ENCODE data around the gene SPAG16. TPM values are rescaled to one million over a fixed set of nuclear protein-coding genes. Genes with fewer than 3 reads are reported as not detected.

The SPAG16 gene
- total RNA-seq, 1 donor from 2014 or later, result 38.6 TPM

DNA sequence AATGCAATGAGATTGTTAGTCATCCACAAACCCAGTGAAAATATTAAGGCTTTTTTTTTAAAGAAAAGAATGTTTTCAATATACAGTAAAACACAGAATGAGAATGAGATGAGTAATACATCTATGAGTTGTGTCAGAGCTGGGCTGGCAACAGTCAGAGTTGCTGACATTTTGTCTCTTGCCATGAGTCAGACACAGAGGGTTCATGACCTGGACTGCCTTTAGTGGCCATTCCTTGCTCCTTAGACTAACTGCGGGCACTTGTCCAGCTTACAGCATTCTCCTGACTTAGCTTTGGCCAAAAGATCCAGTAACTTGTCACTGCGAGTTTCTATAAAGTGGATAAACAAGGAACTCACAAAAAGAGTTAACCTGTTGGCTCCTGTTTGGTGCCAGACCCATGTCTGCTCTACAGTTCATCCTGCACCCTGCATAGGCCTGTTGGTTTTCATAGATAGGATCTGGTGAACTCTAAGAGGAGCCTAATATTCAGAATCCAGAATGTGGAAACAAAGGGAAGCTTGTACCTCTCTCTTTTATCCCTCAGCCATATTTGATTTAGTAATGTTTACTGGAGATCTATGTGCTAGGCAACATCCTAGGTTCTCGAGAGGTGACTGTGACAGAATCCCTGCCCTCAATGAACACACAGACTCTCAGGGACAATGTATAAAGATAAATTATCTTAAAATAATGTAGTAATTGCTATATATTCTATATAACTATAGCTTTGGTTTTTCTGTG, 735.1 kb downstream of the SPAG16 start:
- no peaks in the 10 kb centered on the region for H3K36me3 ChIP-seq (ENCODE audit: control insufficient read depth in 3 of 3, insufficient read depth in 3 of 3, low read length in 3 of 3)
- no peak overlapping the region for H3K27ac ChIP-seq (ENCODE audit: low read depth, low read length)
- no peak overlapping the region for H3K4me3 ChIP-seq (ENCODE audit: low read length in 3 of 3)
- H3K4me1 ChIP-seq (ENCODE audit: control insufficient read depth in 3 of 3, insufficient read depth in 3 of 3, low read length in 3 of 3), result peaks cover 0 to 4% (median 0%) of the 10 kb centered on the region in 3 donors
- no peak overlapping the region for H3K9ac ChIP-seq (ENCODE audit: low read depth in 1 of 3, low read length in 3 of 3)
- no peaks in the 10 kb centered on the region for H3K27me3 ChIP-seq (ENCODE audit: control insufficient read depth in 3 of 3, insufficient read depth in 3 of 3, low read length in 3 of 3)
- no peaks in the 10 kb centered on the region for H3K9me3 ChIP-seq (ENCODE audit: control insufficient read depth in 3 of 3, low read length in 3 of 3)

DNA sequence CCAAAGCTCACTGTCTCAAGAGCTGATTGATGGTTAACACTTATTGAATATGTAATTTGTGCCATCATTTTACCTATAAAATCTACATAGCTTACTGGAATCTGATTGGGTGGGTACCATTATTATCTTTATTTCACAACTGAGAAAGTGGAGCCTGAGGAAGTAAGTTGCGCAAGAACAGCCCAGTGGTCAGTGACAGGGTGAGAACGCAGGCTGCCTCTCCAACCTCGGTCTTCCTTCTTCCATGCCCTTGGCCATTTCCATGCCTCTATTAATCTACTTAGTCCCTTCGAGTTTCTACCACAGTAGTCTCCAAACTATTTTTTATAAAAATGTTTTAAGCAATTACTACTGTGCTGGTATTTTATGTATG, 735.7 kb downstream of the SPAG16 start:
- Histone ChIP-seq H3K9me3 (ENCODE audit: control insufficient read depth in 3 of 3, low read length in 3 of 3) (no peaks in the 10 kb centered on the region), H3K4me1 (ENCODE audit: control insufficient read depth in 3 of 3, insufficient read depth in 3 of 3, low read length in 3 of 3) (peaks cover 0 to 4% (median 0%) of the 10 kb centered on the region in 3 donors), H3K4me3 (ENCODE audit: low read length in 3 of 3) (no peak overlapping the region), H3K27me3 (ENCODE audit: control insufficient read depth in 3 of 3, insufficient read depth in 3 of 3, low read length in 3 of 3) (no peaks in the 10 kb centered on the region), H3K36me3 (ENCODE audit: control insufficient read depth in 3 of 3, insufficient read depth in 3 of 3, low read length in 3 of 3) (no peaks in the 10 kb centered on the region), H3K27ac (ENCODE audit: low read depth, low read length) (no peak overlapping the region), H3K9ac (ENCODE audit: low read depth in 1 of 3, low read length in 3 of 3) (no peak overlapping the region)

DNA sequence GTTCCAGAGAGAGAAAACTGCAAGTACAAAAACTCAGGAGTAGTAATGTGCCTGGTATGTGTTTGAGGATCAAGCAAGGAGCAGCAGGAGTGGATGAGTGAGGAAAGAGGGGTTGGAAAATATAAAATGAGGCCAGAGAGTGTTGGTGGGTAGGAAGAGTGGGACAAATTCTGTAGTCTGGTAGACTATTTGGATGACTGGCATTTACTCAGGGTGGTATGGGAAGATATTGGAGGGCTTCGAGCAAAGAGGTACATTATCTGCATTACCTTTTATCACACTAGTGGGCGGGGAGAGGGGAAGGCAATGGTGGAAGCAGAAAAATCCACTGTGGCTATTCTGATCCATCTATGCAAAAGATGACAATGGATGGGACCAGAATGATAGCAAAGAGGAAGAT, 744.9 kb downstream of the SPAG16 start:
- H3K9ac ChIP-seq (ENCODE audit: low read depth in 1 of 3, low read length in 3 of 3), result no peak overlapping the region
- H3K9me3 ChIP-seq (ENCODE audit: control insufficient read depth in 3 of 3, low read length in 3 of 3), result no peaks in the 10 kb centered on the region
- H3K36me3 ChIP-seq (ENCODE audit: control insufficient read depth in 3 of 3, insufficient read depth in 3 of 3, low read length in 3 of 3), result no peaks in the 10 kb centered on the region
- H3K27me3 ChIP-seq (ENCODE audit: control insufficient read depth in 3 of 3, insufficient read depth in 3 of 3, low read length in 3 of 3), result no peaks in the 10 kb centered on the region
- no peak overlapping the region for H3K27ac ChIP-seq (ENCODE audit: low read depth, low read length)
- H3K4me3 ChIP-seq (ENCODE audit: low read length in 3 of 3), result no peak overlapping the region
- H3K4me1 ChIP-seq (ENCODE audit: control insufficient read depth in 3 of 3, insufficient read depth in 3 of 3, low read length in 3 of 3), result no peaks in the 10 kb centered on the region

DNA sequence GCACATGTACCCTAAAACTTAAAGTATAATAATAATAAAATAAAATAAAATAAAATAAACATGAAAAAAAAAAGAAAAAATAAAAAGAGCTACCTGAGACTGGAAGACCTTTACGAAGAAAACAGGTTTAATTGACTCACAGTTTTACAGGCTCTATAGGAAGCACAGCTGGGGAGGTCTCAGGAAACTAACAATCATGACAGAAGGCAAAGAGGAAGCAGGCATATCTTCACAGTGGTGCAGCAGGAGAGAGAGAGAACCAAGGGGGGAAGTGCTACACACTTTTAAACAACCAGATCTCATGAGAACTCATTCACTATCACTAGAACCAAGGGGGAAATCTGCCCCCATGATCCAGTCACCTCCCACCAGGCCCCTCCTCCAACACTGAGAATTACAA, 747.3 kb downstream of the SPAG16 start:
- no peaks in the 10 kb centered on the region for H3K27me3 ChIP-seq (ENCODE audit: control insufficient read depth in 3 of 3, insufficient read depth in 3 of 3, low read length in 3 of 3)
- no peak overlapping the region for H3K4me3 ChIP-seq (ENCODE audit: low read length in 3 of 3)
- H3K9me3 ChIP-seq (ENCODE audit: control insufficient read depth in 3 of 3, low read length in 3 of 3), result peaks cover 0 to 2% (median 0%) of the 10 kb centered on the region in 3 donors
- H3K27ac ChIP-seq (ENCODE audit: low read depth, low read length), result no peak overlapping the region
- no peaks in the 10 kb centered on the region for H3K4me1 ChIP-seq (ENCODE audit: control insufficient read depth in 3 of 3, insufficient read depth in 3 of 3, low read length in 3 of 3)
- H3K36me3 ChIP-seq (ENCODE audit: control insufficient read depth in 3 of 3, insufficient read depth in 3 of 3, low read length in 3 of 3), result no peaks in the 10 kb centered on the region
- H3K9ac ChIP-seq (ENCODE audit: low read depth in 1 of 3, low read length in 3 of 3), result no peak overlapping the region

DNA sequence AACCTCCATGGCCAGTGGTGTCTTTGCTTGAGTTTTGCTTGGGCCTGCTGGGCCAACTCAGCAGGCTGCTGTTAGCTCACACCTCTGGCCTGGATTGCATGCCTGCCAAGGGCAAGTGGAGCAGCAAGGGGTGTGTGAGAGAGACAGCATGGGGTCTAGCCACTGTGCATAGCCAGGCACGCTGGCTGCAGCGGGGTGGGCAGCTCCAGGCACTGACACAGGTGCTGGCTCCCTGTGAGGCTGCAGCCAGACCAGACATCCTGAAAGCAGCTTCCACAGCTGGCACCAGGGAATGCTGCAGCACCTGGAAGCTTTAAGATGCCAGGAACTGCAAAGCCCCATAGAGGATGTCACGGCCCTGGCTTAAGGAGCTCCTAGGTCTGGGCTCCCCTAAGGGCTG, 750.2 kb downstream of the SPAG16 start:
- H3K4me3 ChIP-seq (ENCODE audit: low read length in 3 of 3), result no peak overlapping the region
- H3K9ac ChIP-seq (ENCODE audit: low read depth in 1 of 3, low read length in 3 of 3), result no peak overlapping the region
- H3K4me1 ChIP-seq (ENCODE audit: control insufficient read depth in 3 of 3, insufficient read depth in 3 of 3, low read length in 3 of 3), result no peaks in the 10 kb centered on the region
- no peaks in the 10 kb centered on the region for H3K36me3 ChIP-seq (ENCODE audit: control insufficient read depth in 3 of 3, insufficient read depth in 3 of 3, low read length in 3 of 3)
- H3K27me3 ChIP-seq (ENCODE audit: control insufficient read depth in 3 of 3, insufficient read depth in 3 of 3, low read length in 3 of 3), result no peaks in the 10 kb centered on the region
- no peak overlapping the region for H3K27ac ChIP-seq (ENCODE audit: low read depth, low read length)
- H3K9me3 ChIP-seq (ENCODE audit: control insufficient read depth in 3 of 3, low read length in 3 of 3), result peaks cover 0 to 2% (median 0%) of the 10 kb centered on the region in 3 donors

DNA sequence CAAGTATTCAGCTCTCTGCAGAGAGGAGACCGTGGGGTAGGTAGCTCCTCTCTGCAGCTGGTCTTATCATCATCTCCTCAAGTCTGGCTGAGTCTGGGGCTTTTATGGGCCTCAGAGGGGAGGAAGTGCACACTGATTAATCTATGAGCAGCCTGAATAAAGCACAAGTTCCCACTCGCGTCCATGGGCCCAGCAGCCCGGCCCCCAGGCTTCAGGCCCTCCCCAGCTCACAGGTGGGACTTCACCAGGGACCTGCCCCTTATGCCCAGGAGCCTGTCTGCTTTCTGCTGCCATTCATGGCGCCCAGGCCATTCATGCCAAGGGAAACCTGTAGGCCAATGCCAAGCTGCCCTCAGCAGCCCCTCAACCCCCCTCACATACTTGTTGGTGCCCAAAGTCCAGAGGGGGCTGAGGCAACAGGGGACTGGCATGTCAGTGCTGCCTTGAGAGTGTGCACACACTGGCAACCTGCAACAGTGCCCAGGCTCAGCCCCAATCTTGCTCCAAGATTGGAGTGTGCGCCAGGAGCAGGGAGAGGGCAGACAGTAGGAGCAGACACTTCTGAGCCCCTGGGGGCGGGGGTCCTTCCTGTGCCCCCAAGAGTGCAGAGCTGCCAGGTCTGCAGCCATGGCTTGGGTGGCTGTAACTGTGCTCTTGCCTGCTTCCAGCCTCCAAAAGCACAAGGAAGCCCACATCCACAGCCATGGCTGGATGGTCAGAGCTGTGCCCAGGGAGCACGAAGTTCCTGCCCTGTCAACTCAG, 751.0 kb downstream of the SPAG16 start:
- Histone ChIP-seq H3K27ac (ENCODE audit: low read depth, low read length) (no peak overlapping the region), H3K27me3 (ENCODE audit: control insufficient read depth in 3 of 3, insufficient read depth in 3 of 3, low read length in 3 of 3) (no peaks in the 10 kb centered on the region), H3K9ac (ENCODE audit: low read depth in 1 of 3, low read length in 3 of 3) (no peak overlapping the region)

DNA sequence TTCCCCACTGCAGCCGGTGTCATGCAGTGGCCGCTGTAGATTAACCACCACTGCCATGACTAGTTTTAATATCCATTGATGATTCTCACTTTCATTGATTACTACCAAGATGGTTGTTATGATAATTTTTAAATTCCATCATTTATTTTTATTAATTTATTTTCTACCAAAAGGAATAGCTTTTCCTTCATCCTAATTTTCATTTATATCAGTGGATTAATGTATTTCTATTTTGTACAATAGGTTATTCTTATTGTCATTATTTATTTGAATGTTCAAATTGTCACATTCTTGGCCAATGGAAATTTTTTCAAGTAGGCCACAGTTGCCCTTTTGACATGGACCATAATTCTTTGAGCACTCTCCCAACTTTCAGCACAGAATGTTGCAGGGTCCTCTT, 751.7 kb downstream of the SPAG16 start:
- Histone ChIP-seq H3K27ac (ENCODE audit: low read depth, low read length) (no peak overlapping the region), H3K36me3 (ENCODE audit: control insufficient read depth in 3 of 3, insufficient read depth in 3 of 3, low read length in 3 of 3) (no peaks in the 10 kb centered on the region), H3K4me1 (ENCODE audit: control insufficient read depth in 3 of 3, insufficient read depth in 3 of 3, low read length in 3 of 3) (no peaks in the 10 kb centered on the region), H3K9me3 (ENCODE audit: control insufficient read depth in 3 of 3, low read length in 3 of 3) (peaks cover 0 to 2% (median 0%) of the 10 kb centered on the region in 3 donors), H3K4me3 (ENCODE audit: low read length in 3 of 3) (no peak overlapping the region), H3K9ac (ENCODE audit: low read depth in 1 of 3, low read length in 3 of 3) (no peak overlapping the region), H3K27me3 (ENCODE audit: control insufficient read depth in 3 of 3, insufficient read depth in 3 of 3, low read length in 3 of 3) (no peaks in the 10 kb centered on the region)

More for the DNA sequence above, 751.0 kb downstream of the SPAG16 start:
- Histone ChIP-seq H3K4me3 (ENCODE audit: low read length in 3 of 3) (no peak overlapping the region), H3K9me3 (ENCODE audit: control insufficient read depth in 3 of 3, low read length in 3 of 3) (peaks cover 0 to 2% (median 0%) of the 10 kb centered on the region in 3 donors), H3K4me1 (ENCODE audit: control insufficient read depth in 3 of 3, insufficient read depth in 3 of 3, low read length in 3 of 3) (no peaks in the 10 kb centered on the region), H3K36me3 (ENCODE audit: control insufficient read depth in 3 of 3, insufficient read depth in 3 of 3, low read length in 3 of 3) (no peaks in the 10 kb centered on the region)

DNA sequence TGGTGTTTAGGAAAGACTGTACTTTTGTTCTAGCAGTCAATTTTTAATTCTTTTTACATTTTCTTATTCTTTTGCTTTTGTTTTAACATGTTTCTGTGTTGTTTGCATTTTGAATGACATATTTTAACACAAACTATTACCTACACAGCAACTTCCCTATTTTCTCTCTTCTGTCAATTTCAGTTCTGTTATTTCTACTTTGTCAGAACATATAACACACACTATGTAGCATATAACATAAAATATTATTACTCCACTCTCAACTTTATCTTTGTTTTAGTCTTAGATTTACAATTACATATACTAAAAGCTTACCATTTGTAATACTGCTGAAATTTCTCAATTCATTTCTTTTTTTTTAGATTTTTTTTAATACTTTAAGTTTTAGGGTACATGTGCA, 753.9 kb downstream of the SPAG16 start:
- no peaks in the 10 kb centered on the region for H3K27me3 ChIP-seq (ENCODE audit: control insufficient read depth in 3 of 3, insufficient read depth in 3 of 3, low read length in 3 of 3)
- no peaks in the 10 kb centered on the region for H3K4me1 ChIP-seq (ENCODE audit: control insufficient read depth in 3 of 3, insufficient read depth in 3 of 3, low read length in 3 of 3)
- peaks cover 0 to 2% (median 0%) of the 10 kb centered on the region in 3 donors for H3K9me3 ChIP-seq (ENCODE audit: control insufficient read depth in 3 of 3, low read length in 3 of 3)
- no peak overlapping the region for H3K27ac ChIP-seq (ENCODE audit: low read depth, low read length)
- no peak overlapping the region for H3K4me3 ChIP-seq (ENCODE audit: low read length in 3 of 3)
- H3K9ac ChIP-seq (ENCODE audit: low read depth in 1 of 3, low read length in 3 of 3), result no peak overlapping the region
- H3K36me3 ChIP-seq (ENCODE audit: control insufficient read depth in 3 of 3, insufficient read depth in 3 of 3, low read length in 3 of 3), result no peaks in the 10 kb centered on the region

DNA sequence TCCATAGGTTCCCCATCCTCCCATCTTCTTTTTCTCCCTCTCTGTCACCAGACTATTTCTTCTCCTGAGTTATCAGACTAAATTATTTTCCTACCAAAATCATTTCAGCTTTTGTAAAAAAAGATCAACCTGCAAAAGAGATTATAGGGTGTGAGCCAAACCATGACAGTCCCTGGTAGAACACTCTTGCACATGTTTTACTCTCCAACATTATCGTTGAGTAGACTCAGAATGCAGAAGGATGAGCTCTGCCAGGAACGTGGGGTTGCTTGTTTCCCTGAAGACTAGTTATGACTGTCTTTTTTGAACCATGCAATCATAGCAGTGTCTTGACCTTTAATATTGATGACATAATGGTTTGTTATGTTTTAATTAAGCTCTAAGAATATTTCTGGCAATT, 766.5 kb downstream of the SPAG16 start:
- Histone ChIP-seq H3K27me3 (ENCODE audit: control insufficient read depth in 3 of 3, insufficient read depth in 3 of 3, low read length in 3 of 3) (no peaks in the 10 kb centered on the region), H3K4me3 (ENCODE audit: low read length in 3 of 3) (no peak overlapping the region), H3K27ac (ENCODE audit: low read depth, low read length) (no peak overlapping the region), H3K9me3 (ENCODE audit: control insufficient read depth in 3 of 3, low read length in 3 of 3) (peaks cover 0 to 3% (median 0%) of the 10 kb centered on the region in 3 donors), H3K9ac (ENCODE audit: low read depth in 1 of 3, low read length in 3 of 3) (no peak overlapping the region), H3K4me1 (ENCODE audit: control insufficient read depth in 3 of 3, insufficient read depth in 3 of 3, low read length in 3 of 3) (no peaks in the 10 kb centered on the region), H3K36me3 (ENCODE audit: control insufficient read depth in 3 of 3, insufficient read depth in 3 of 3, low read length in 3 of 3) (no peaks in the 10 kb centered on the region)

DNA sequence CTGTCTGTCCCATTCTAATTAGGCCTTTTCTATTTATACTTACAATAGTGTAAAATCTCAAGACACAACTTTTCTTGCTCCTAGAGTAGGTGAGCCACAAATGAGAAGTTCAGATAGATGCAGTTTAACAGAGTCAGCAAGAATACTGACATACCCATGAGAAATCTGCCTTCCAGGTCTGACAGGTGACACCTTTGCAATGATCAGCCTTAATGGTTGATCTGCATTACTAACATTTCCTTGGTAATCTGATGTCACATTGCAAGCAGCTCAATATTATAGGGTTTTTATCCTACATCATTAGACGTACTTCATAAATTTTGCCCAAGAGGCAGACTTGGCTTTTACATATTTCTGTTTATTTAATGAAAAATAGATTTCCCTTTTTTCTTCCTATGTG, 767.3 kb downstream of the SPAG16 start:
- H3K27me3 ChIP-seq (ENCODE audit: control insufficient read depth in 3 of 3, insufficient read depth in 3 of 3, low read length in 3 of 3), result no peaks in the 10 kb centered on the region
- H3K9ac ChIP-seq (ENCODE audit: low read depth in 1 of 3, low read length in 3 of 3), result no peak overlapping the region
- H3K27ac ChIP-seq (ENCODE audit: low read depth, low read length), result no peak overlapping the region
- no peaks in the 10 kb centered on the region for H3K9me3 ChIP-seq (ENCODE audit: control insufficient read depth in 3 of 3, low read length in 3 of 3)
- no peak overlapping the region for H3K4me3 ChIP-seq (ENCODE audit: low read length in 3 of 3)
- no peaks in the 10 kb centered on the region for H3K4me1 ChIP-seq (ENCODE audit: control insufficient read depth in 3 of 3, insufficient read depth in 3 of 3, low read length in 3 of 3)
- no peaks in the 10 kb centered on the region for H3K36me3 ChIP-seq (ENCODE audit: control insufficient read depth in 3 of 3, insufficient read depth in 3 of 3, low read length in 3 of 3)

All from skeletal muscle tissue (tissue), 4 donors.